ENCODE data around the gene MX1.

DNA sequence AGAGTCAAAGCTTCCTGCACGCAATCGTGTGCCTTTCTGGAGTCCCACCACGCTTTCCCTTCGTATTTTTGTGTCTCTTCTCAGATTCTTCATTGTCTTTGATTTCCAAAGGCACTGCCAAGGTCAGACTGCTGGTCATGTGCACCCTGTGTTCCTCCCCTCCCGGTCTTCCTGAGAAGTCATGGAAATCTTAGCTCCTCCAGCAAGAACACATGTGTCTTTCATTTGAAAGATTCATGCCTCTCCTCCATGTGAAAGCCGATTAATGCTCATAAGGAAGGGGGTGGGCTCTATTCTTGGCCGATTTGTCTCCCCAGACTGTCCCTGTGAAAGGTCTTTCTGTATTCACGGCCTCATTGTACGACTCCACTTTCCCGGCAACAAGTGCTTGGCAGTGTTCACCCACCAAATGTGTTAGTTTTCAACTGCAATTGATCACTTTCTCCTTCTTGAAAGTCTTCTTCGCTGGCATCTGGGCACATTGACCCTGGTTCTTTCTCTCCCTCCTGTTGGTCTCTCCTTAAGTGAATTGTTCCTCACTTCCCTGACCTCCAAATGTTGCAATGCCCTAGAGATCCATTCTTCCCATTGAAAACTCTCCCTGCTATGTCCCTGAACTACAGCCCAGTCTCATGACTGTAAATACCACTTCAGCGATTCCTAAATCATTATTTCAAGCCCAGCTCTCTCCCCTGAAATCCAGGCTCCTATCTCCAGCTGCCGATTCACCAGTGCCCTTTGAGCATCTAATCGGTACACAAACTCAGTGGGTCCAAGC, 38.8 kb upstream of the MX1 start:
- no peak for TF ChIP-seq CTCF (IDR thresholded peaks at IDR 0.05)
- no peak for TF ChIP-seq POLR2A (IDR thresholded peaks at IDR 0.05)

Measured in thyroid gland (tissue), 4 donors.